Measurements from ENCODE around the gene HTR3E.
"Not testable (repeated sequence)": the region's sequence is repeated elsewhere in the genome, so short reads cannot be mapped to it uniquely, and the experiment has no call there.

Gene HTR3E

DNA sequence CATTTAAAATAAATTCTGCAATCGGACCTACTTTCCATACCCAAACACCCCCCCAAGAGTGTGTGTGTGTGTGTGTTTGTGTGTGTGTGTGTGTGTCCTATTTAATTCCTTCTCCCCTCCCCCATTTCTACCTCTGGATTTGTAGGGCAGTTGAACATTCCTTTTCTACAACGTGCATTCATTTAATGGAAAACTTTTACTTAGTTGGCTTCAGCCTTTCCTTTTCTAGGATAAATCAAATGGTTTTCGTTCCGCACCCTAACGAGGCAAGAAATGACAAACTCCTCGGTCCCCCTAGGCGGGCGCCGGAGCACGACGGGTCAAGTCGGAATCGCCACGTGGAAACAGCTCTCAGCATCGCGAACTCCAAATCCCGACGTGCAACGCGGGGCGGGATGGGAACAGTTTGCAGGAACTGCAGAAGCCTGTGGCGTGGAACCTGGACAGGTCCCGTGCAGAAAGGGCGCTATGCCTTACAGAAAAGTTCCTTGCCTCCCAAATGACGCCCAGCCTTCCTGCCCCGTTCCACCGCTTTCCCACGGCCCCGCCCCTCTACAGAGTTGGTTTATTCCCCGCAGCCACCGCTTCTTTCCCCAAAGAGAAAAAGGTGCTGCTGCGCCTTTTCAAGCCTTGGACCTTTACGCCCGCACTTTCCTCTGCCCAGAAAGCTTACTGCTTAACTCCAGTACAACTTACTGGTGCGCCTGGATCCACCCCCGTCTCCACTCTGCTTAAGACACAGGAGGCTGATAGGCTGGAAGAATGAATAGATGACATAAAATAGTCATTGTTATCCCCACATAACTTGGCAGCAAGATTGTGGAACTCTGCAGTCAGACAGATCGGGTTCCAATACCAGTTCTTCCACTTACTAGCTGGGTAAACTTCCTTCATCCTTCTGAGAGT, 37.2 kb downstream of the HTR3E start:
- peak overlapping the region; percentile 97 for H3K4me3 ChIP-seq

DNA sequence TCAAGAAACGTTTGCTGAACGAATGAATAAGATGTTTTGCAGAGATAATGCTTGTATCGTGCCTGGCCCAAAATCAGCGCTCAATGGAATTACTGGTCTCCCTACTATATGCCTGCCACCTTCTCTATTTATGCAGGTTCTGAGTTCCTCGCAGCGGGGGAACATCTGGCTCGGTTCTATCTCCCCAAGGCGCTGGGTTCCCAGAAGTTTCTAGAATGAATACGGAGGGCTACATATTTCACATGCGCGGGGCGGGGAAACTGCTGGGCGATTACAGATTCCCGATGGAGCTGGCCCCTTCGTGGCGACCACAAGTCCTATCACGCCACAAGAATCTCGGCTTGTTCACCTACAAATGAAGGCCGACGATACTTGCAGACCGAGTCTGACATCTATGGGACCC, 37.9 kb downstream of the HTR3E start:
- H3K4me3 ChIP-seq, result peak overlapping the region; percentile 97
- peaks cover 16% of the 10 kb centered on the region for H3K4me1 ChIP-seq
- H3K36me3 ChIP-seq (replicated peaks), result peaks cover 19% of the 10 kb centered on the region
- no peak for DNase-seq (ENCODE audit: low spot score in 2 of 2)
- no peaks in the 10 kb centered on the region for H3K9me3 ChIP-seq
- in situ Hi-C loops (cut with MboI; ENCODE audit: low sequenced_read_pairs), result no loop called here
- H3K27me3 ChIP-seq (ENCODE audit: low read depth), result no peaks in the 10 kb centered on the region

More for the DNA sequence above, 37.2 kb downstream of the HTR3E start:
- Histone ChIP-seq H3K27me3 (ENCODE audit: low read depth) (no peaks in the 10 kb centered on the region), H3K9me3 (no peaks in the 10 kb centered on the region), H3K36me3 (replicated peaks) (peaks cover 19% of the 10 kb centered on the region), H3K4me1 (peaks cover 16% of the 10 kb centered on the region)
- in situ Hi-C loops (cut with MboI; ENCODE audit: low sequenced_read_pairs), result no loop called here
- peak; percentile 88 to 93 for DNase-seq (ENCODE audit: low spot score in 2 of 2)

DNA sequence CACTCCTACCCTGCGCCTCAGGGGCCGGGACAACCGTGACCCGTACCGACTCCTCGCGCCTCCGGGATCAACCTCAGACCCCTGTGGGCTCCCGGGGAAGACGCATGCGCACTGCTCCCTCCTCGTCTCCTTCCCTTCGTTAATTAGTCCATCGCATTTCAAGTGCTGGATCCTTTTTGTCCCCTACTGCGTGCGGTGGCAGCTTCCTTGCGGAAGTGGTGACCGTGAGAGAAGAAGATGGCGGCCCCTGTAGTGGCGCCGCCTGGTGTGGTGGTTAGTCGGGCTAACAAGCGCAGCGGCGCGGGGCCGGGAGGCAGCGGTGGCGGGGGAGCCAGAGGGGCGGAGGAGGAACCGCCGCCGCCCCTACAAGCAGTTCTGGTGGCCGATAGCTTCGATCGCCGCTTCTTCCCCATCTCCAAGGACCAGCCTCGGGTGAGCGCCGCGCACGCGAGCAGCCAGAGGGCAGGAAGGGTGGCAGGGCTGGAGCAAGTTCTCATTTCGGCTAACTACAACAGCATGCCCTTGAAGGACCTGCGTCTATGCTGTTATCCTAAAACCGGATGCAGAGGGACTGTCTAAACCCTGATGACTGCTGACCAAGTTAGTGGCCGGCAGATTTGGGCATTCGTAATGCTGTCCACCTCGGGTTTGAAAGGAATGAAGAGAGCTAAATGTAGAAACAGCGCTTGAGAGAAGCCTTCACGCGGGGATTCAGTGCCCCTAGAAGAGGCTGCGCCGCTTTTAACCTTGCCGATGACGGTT, 38.5 kb downstream of the HTR3E start, which contains the start of gene EIF2B5:
TSS of gene EIF2B5 (plus strand) at position 210 of the 762 bp plus-strand sequence. CDS start at position 238, 28 bp downstream.
- Histone ChIP-seq H3K4me3 (peak within 1 kb of the TSS; percentile 97), H3K9me3 (no peaks in the 10 kb centered on the region), H3K27me3 (ENCODE audit: low read depth) (no peaks in the 10 kb centered on the region), H3K36me3 (replicated peaks) (peaks cover 23% of the 10 kb centered on the region), H3K4me1 (peaks cover 16% of the 10 kb centered on the region)
- DNase-seq (ENCODE audit: low spot score in 2 of 2), result peak; percentile 94 to 95
- in situ Hi-C loops (cut with MboI; ENCODE audit: low sequenced_read_pairs), result no loop called here

DNA sequence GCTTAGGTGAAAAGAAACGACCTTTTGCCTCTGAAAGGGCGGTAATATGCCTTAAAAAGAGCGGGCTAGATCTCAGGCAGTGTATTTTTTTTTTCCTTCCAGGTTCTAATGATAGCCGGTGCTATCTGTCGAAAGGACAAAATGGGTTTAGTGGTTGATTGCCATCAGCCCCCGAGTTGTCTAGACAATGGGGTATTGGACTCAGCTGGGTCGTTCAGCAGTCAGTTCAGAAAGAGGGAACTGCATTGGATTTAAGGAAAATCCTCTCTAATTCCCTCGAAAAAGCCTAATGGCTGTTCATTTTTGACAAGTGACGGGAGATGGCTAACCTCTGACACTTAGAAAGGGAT, 39.0 kb downstream of the HTR3E start:
- in situ Hi-C loops (cut with MboI; ENCODE audit: low sequenced_read_pairs), result no loop called here
- DNase-seq (ENCODE audit: low spot score in 2 of 2), result no peak
- Histone ChIP-seq H3K4me3 (peak overlapping the region; percentile 97), H3K27me3 (ENCODE audit: low read depth) (no peaks in the 10 kb centered on the region), H3K4me1 (peaks cover 16% of the 10 kb centered on the region), H3K9me3 (no peaks in the 10 kb centered on the region), H3K36me3 (replicated peaks) (peaks cover 29% of the 10 kb centered on the region)

DNA sequence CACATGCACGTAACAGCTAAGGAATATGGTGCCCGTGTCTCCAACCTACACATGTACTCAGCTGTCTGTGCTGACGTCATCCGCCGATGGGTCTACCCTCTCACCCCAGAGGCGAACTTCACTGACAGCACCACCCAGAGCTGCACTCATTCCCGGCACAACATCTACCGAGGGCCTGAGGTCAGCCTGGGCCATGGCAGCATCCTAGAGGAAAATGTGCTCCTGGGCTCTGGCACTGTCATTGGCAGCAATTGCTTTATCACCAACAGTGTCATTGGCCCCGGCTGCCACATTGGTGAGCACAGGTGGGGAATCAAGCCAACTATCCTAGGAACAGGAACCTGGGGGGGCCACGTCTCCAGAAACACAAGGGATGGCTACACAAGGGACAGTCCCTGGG, 43.6 kb downstream of the HTR3E start:
- H3K4me3 ChIP-seq, result no peak overlapping the region
- in situ Hi-C loops (cut with MboI; ENCODE audit: low sequenced_read_pairs), result no loop called here
- H3K4me1 ChIP-seq, result peaks cover 10% of the 10 kb centered on the region; the same call in 1 of the 2 replicates
- peaks cover 74% of the 10 kb centered on the region for H3K36me3 ChIP-seq (replicated peaks)
- DNase-seq (ENCODE audit: low spot score in 2 of 2), result no peak
- H3K9me3 ChIP-seq, result no peaks in the 10 kb centered on the region
- H3K27me3 ChIP-seq (ENCODE audit: low read depth), result no peaks in the 10 kb centered on the region

DNA sequence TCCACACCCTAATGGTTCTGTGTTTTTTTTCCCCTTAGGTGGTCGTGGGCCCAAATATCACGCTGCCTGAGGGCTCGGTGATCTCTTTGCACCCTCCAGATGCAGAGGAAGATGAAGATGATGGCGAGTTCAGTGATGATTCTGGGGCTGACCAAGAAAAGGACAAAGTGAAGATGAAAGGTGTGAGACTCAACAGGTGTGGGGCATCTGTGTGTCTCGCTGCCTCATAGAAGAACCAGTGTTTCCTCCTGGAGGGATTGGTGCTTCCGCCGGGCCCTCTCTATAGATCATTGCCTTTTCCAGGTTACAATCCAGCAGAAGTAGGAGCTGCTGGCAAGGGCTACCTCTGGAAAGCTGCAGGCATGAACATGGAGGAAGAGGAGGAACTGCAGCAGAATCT, 45.3 kb downstream of the HTR3E start:
- Histone ChIP-seq H3K36me3 (replicated peaks) (peaks cover 78% of the 10 kb centered on the region), H3K9me3 (no peaks in the 10 kb centered on the region), H3K4me1 (no peaks in the 10 kb centered on the region; the same call in 1 of the 2 replicates), H3K27me3 (ENCODE audit: low read depth) (no peaks in the 10 kb centered on the region), H3K4me3 (no peak overlapping the region)
- DNase-seq (ENCODE audit: low spot score in 2 of 2), result no peak
- in situ Hi-C loops (cut with MboI; ENCODE audit: low sequenced_read_pairs), result no loop called here

DNA sequence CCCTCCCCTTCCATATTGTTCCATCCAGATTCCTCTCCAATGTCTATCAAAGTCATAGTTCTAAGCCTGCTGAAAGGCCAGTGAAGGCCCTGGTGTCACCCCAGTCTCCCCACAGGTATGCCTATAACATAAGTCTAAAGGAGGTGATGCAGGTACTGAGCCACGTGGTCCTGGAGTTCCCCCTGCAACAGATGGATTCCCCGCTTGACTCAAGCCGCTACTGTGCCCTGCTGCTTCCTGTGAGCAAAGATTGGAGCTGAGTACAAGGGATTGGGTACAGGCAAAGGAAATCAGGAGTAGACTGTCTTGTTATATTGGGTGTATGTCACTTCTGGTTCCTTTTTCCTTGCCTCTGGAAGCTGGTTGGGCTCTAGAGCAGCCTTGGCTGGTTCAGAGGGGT, 46.5 kb downstream of the HTR3E start:
- Histone ChIP-seq H3K4me1 (no peaks in the 10 kb centered on the region; the same call in 1 of the 2 replicates), H3K4me3 (no peak overlapping the region), H3K36me3 (replicated peaks) (peaks cover 69% of the 10 kb centered on the region), H3K9me3 (no peaks in the 10 kb centered on the region), H3K27me3 (ENCODE audit: low read depth) (no peaks in the 10 kb centered on the region)
- no peak for DNase-seq (ENCODE audit: low spot score in 2 of 2)
- in situ Hi-C loops (cut with MboI; ENCODE audit: low sequenced_read_pairs), result no loop called here

DNA sequence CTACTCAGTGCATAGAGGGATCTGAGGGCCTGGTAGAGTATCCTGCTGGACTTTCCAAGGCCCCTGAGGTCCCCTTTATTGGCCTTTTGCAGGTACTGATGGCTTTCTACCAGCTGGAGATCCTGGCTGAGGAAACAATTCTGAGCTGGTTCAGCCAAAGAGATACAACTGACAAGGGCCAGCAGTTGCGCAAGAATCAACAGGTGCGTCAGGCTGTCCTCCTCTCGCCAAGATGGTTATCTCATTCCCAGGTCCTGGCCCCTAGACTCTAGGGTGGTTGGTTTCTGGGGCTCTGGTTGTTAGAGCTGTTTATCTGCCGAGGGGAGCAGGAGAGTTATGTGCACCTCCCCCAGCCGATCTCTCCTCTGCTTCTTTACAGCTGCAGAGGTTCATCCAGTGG, 47.6 kb downstream of the HTR3E start:
- Histone ChIP-seq H3K27me3 (ENCODE audit: low read depth) (no peaks in the 10 kb centered on the region), H3K4me1 (no peaks in the 10 kb centered on the region; the same call in 1 of the 2 replicates), H3K4me3 (no peak overlapping the region), H3K36me3 (replicated peaks) (peaks cover 64% of the 10 kb centered on the region), H3K9me3 (no peaks in the 10 kb centered on the region)
- DNase-seq (ENCODE audit: low spot score in 2 of 2), result no peak
- in situ Hi-C loops (cut with MboI; ENCODE audit: low sequenced_read_pairs), result no loop called here

DNA sequence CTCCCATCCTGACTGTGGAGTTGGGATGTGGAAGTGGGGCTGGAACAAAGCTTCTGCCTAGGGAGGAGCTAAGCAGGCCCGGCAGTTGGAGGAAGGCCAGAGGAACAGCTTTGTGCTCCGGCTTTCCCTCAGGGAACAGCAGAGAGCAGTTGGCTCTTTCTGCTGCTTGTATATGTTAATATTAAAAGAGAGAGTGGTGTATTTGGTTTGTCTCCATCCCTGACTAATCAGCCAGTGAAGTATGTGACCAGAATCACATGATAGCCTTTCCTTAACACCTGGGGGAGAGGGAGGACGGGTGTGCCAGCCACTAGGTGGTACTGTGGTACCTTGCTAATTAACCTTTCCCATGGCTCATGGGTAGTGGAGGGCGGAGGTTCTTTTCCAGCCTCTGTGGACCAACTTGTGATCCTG, 48.3 kb downstream of the HTR3E start:
- Histone ChIP-seq H3K4me1 (no peaks in the 10 kb centered on the region; the same call in 1 of the 2 replicates), H3K9me3 (no peaks in the 10 kb centered on the region), H3K36me3 (replicated peaks) (peaks cover 61% of the 10 kb centered on the region), H3K27me3 (ENCODE audit: low read depth) (no peaks in the 10 kb centered on the region), H3K4me3 (no peak overlapping the region)
- DNase-seq (ENCODE audit: low spot score in 2 of 2), result peak in 1 of 2 experiments; percentile 42
- in situ Hi-C loops (cut with MboI; ENCODE audit: low sequenced_read_pairs), result no loop called here

DNA sequence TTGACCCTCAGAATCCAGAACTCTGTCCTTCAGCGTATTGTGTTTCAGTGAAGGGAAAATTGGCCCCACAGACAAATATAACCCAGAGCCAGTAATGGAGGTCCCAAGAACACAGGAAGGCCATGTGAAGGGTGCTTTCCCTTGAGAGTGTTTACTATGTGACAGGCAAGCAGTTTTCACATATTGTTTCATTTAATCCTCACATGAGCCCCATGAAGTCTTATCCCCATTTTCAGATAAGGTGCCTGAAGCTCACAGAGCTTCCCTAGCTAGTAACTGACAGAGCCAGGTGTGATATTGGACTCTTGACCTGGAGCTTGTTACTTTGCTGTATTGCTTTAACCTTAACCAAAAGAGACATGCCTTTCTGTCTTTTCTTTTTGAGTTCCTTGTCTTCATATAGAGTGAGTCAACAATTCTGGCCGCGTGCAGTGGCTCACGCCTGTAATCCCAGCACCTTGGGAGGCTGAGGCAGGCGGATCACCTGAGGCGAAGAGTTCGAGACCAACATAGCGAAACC, 48.9 kb downstream of the HTR3E start:
- peaks cover 54% of the 10 kb centered on the region for H3K36me3 ChIP-seq (replicated peaks)
- no peaks in the 10 kb centered on the region for H3K9me3 ChIP-seq
- no peak overlapping the region for H3K4me3 ChIP-seq
- DNase-seq (ENCODE audit: low spot score in 2 of 2), result no peak
- H3K4me1 ChIP-seq, result no peaks in the 10 kb centered on the region; the same call in 1 of the 2 replicates
- H3K27me3 ChIP-seq (ENCODE audit: low read depth), result no peaks in the 10 kb centered on the region
- in situ Hi-C loops (cut with MboI; ENCODE audit: low sequenced_read_pairs), result no loop called here

DNA sequence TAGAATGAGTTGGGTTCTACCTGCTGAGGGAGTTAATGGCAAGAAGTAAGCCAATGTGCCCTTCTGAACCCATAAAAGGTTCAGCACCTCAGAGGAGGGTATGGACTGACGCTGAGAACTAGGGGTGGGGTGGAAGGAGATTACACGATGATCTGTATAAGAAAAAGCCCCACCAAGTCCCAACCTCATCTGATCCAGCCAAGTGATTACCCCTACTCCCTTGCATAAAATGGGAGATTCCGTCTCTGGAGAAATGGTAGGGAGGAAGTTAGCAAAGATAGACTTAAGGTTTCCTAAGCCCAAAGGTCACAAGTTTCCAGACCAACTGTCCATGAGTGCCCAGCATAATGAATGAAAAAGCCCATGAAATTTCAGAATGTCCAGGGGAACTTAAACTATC, 51.2 kb downstream of the HTR3E start:
- peaks cover 32% of the 10 kb centered on the region for H3K36me3 ChIP-seq (replicated peaks)
- in situ Hi-C loops (cut with MboI; ENCODE audit: low sequenced_read_pairs), result no loop called here
- no peak overlapping the region for H3K4me3 ChIP-seq
- no peaks in the 10 kb centered on the region; the same call in 1 of the 2 replicates for H3K4me1 ChIP-seq
- H3K27me3 ChIP-seq (ENCODE audit: low read depth), result no peaks in the 10 kb centered on the region
- DNase-seq (ENCODE audit: low spot score in 2 of 2), result no peak
- no peaks in the 10 kb centered on the region for H3K9me3 ChIP-seq

DNA sequence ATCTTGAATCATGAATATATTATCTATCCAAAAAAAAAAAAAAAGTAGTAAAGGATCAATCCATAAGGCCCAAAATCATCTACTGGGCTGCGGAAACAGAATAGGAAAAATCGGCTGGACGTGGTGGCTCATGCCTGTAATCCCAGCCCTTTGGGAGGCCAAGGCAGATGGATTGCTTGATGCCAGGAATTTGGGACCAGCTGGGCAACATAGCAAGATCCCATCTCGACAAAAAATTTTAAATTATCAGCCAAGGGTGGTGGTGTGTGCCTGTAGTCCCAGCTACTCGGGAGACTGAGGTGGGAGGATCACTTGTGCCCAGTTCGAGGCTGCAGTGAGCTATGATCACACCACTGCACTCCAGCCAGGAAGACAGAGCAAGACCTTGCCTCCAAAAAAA, 52.3 kb downstream of the HTR3E start:
- in situ Hi-C loops (cut with MboI; ENCODE audit: low sequenced_read_pairs), result no loop called here
- no peak for DNase-seq (ENCODE audit: low spot score in 2 of 2)
- H3K27me3 ChIP-seq (ENCODE audit: low read depth), result no peaks in the 10 kb centered on the region
- no peaks in the 10 kb centered on the region for H3K9me3 ChIP-seq
- no peaks in the 10 kb centered on the region; the same call in 1 of the 2 replicates for H3K4me1 ChIP-seq
- peaks cover 21% of the 10 kb centered on the region for H3K36me3 ChIP-seq (replicated peaks)
- no peak overlapping the region for H3K4me3 ChIP-seq

DNA sequence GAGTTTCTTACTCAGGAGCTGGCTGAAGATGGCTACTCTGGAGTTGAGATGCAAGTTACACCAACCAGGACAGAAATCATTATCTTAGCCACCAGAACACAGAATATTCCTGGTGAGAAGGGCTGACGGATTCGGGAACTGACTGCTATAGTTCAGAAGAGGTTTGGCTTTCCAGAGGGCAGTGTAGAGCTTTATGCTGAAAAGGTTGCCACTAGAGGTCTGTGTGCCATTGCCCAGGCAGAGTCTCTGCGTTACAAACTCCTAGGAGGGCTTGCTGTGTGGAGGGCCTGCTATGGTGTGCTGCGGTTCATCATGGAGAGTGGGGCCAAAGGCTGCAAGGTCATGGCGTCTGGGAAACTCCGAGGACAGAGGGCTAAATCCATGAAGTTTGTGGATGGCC, 52.9 kb downstream of the HTR3E start:
- H3K4me3 ChIP-seq; H3K9me3 ChIP-seq; H3K27me3 ChIP-seq (ENCODE audit: low read depth); DNase-seq (ENCODE audit: low spot score in 2 of 2); H3K4me1 ChIP-seq; in situ Hi-C loops (cut with MboI; ENCODE audit: low sequenced_read_pairs): not testable (repeated sequence)
- peaks cover 15% of the 10 kb centered on the region for H3K36me3 ChIP-seq (replicated peaks)
